ENCODE data around the gene RAB31. TPM values are rescaled to one million over a fixed set of nuclear protein-coding genes. Genes with fewer than 3 reads are reported as not detected.

Gene RAB31
- polyA plus RNA-seq, 1 experiment, result 37.2 TPM

GRCh38 chr18:9862686-9863085 lies 154.6 kb downstream of the RAB31 start:
- no peak for TF ChIP-seq CTCF (IDR thresholded peaks at IDR 0.05; ENCODE audit: insufficient read depth, low read depth, low read length)
- peaks cover 5% of the 10 kb centered on the region for H3K36me3 ChIP-seq (ENCODE audit: control insufficient read depth, insufficient read depth, low read length)
- H3K27me3 ChIP-seq (ENCODE audit: control insufficient read depth, insufficient read depth, low read length), result no peaks in the 10 kb centered on the region
- H3K4me3 ChIP-seq (ENCODE audit: low read depth, low read length), result no peak overlapping the region
- ChIA-PET POLR2A (no interaction called here), CTCF (no interaction called here)
- DNase-seq (ENCODE audit: low read depth), result no peak

- no peak for TF ChIP-seq CTCF (IDR thresholded peaks at IDR 0.05; ENCODE audit: insufficient read depth, low read depth, low read length)
- no peak overlapping the region for H3K4me3 ChIP-seq (ENCODE audit: low read depth, low read length)
- POLR2A ChIA-PET, result no interaction called here
- H3K27me3 ChIP-seq (ENCODE audit: control insufficient read depth, insufficient read depth, low read length), result no peaks in the 10 kb centered on the region
- CTCF ChIA-PET, result no interaction called here
- no peak for DNase-seq (ENCODE audit: low read depth)
- peaks cover 5% of the 10 kb centered on the region for H3K36me3 ChIP-seq (ENCODE audit: control insufficient read depth, insufficient read depth, low read length)
Measured at GRCh38 chr18:9863282-9863681, 155.2 kb downstream of the RAB31 start.

GRCh38 chr18:9865764-9866490 lies 157.8 kb downstream of the RAB31 start:
- CTCF ChIA-PET, result no interaction called here
- DNase-seq (ENCODE audit: low read depth), result no peak
- Histone ChIP-seq H3K36me3 (ENCODE audit: control insufficient read depth, insufficient read depth, low read length) (peaks cover 3% of the 10 kb centered on the region; the same call in 1 of the 2 replicates), H3K27me3 (ENCODE audit: control insufficient read depth, insufficient read depth, low read length) (no peaks in the 10 kb centered on the region), H3K4me3 (ENCODE audit: low read depth, low read length) (no peak overlapping the region)
- no peak for TF ChIP-seq CTCF (IDR thresholded peaks at IDR 0.05; ENCODE audit: insufficient read depth, low read depth, low read length)
- POLR2A ChIA-PET, result no interaction called here

- H3K4me3 ChIP-seq (ENCODE audit: low read depth, low read length), result no peak overlapping the region
- ChIA-PET CTCF (no interaction called here), POLR2A (no interaction called here)
- TF ChIP-seq CTCF (IDR thresholded peaks at IDR 0.05; ENCODE audit: insufficient read depth, low read depth, low read length), result no peak
- H3K27me3 ChIP-seq (ENCODE audit: control insufficient read depth, insufficient read depth, low read length), result no peaks in the 10 kb centered on the region
- H3K36me3 ChIP-seq (ENCODE audit: control insufficient read depth, insufficient read depth, low read length), result peaks cover 2% of the 10 kb centered on the region; the same call in 1 of the 2 replicates
- no peak for DNase-seq (ENCODE audit: low read depth)
Measured at GRCh38 chr18:9866627-9867026, 158.5 kb downstream of the RAB31 start.

- ChIA-PET CTCF (no interaction called here), POLR2A (no interaction called here)
- no peak for DNase-seq (ENCODE audit: low read depth)
- H3K36me3 ChIP-seq (ENCODE audit: control insufficient read depth, insufficient read depth, low read length), result peaks cover 2% of the 10 kb centered on the region; the same call in 1 of the 2 replicates
- H3K27me3 ChIP-seq (ENCODE audit: control insufficient read depth, insufficient read depth, low read length), result no peaks in the 10 kb centered on the region
- H3K4me3 ChIP-seq (ENCODE audit: low read depth, low read length), result no peak overlapping the region
- no peak for TF ChIP-seq CTCF (IDR thresholded peaks at IDR 0.05; ENCODE audit: insufficient read depth, low read depth, low read length)
Measured at GRCh38 chr18:9867071-9867594, 159.0 kb downstream of the RAB31 start.
